Omental fat pad (tissue), 4 donors: ENCODE results near the gene COL8A1. TPM values are rescaled to one million over a fixed set of nuclear protein-coding genes. Genes with fewer than 3 reads are reported as not detected.

Experiments
- ATAC-seq: fragments of 150-250 bp; one replicate; pipeline ENCODE4 v1.9.1; 2016; ENCODE audit warnings: mild to moderate bottlenecking, moderate library complexity; ENCODE audit not compliant: low FRiP score
- DNase-seq: peaks from one replicate; pipeline ENCODE4 v3.0.0-alpha.2; 2019; ENCODE audit warnings: low spot score
- total RNA-seq, 4 donors: library from RNA; depleted of rRNA; stranded (reverse); fragments of >200 nt; gene quantifications; one replicate each; pipeline ENCODE4 v1.1.0, GENCODE V29; 2016
- TF ChIP-seq, protein P1 (sequence below), 3 donors: fragments of 450-650 bp; IDR thresholded peaks; one replicate each; pipeline ENCODE4 v1.5.1; 2016 to 2017; ENCODE audit warnings: antibody characterized with exemption in 3 of 3, mild to moderate bottlenecking in 3 of 3, moderate library complexity in 2 of 3

The COL8A1 gene
- total RNA-seq, 4 donors from 2014 or later: 16.7 to 303 (median 151) TPM

DNA sequence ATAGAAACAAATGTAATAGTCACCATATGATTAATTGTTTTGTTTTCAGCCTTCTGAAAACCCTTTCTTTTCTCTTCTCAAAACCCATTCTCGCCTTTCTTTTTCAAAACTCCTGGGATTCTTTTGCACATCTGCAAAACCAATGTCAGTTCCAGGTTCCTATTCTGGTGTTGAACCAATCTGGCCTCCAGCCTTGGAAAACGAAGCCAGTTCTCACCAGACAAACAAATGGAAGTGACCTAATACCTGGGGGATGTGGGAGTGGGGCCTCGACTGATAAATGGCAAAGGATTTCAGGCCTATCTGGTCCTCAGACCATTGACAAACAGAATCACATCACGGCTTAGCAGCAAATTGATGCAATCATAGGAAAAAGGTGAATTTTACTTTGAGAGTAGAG, 73.0 kb downstream of the COL8A1 start:
- TF ChIP-seq, protein P1, sequence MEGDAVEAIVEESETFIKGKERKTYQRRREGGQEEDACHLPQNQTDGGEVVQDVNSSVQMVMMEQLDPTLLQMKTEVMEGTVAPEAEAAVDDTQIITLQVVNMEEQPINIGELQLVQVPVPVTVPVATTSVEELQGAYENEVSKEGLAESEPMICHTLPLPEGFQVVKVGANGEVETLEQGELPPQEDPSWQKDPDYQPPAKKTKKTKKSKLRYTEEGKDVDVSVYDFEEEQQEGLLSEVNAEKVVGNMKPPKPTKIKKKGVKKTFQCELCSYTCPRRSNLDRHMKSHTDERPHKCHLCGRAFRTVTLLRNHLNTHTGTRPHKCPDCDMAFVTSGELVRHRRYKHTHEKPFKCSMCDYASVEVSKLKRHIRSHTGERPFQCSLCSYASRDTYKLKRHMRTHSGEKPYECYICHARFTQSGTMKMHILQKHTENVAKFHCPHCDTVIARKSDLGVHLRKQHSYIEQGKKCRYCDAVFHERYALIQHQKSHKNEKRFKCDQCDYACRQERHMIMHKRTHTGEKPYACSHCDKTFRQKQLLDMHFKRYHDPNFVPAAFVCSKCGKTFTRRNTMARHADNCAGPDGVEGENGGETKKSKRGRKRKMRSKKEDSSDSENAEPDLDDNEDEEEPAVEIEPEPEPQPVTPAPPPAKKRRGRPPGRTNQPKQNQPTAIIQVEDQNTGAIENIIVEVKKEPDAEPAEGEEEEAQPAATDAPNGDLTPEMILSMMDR (IDR thresholded peaks at IDR 0.05): no peak
- ATAC-seq: no peak
- DNase-seq: no peak

DNA sequence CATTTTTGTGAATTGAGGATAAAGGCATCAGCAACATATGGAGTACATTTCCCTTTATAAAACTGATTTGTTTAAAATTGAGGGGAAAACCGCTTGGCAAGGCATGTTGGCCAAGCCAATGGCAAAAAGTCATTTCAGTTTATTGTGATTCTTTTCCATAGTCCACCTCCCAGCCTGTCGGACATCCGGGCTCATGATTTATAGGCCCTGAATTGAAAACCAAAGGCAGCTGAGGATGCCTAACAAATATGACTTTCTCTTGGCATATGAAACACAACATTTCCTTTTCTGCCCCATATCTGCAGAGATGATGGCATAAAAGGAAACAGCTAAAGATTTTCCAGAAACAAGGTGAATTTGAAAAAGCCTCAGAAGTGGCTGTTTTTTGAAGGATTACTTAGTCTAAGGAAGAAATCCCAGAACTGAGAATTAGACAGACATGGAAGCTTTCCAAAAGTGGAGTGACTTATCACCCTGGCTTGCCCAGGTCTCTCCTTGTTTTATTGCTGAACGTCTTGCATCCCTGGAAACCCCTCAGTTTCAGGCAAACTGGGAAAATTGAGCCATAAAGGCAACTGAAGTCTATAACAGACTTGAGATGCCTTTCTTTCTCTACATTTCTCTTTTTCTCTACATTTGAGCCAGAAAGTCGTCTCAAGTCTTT, 74.0 kb downstream of the COL8A1 start:
- TF ChIP-seq, protein P1 (IDR thresholded peaks at IDR 0.05): no peak
- DNase-seq (no peak), ATAC-seq (no peak)

DNA sequence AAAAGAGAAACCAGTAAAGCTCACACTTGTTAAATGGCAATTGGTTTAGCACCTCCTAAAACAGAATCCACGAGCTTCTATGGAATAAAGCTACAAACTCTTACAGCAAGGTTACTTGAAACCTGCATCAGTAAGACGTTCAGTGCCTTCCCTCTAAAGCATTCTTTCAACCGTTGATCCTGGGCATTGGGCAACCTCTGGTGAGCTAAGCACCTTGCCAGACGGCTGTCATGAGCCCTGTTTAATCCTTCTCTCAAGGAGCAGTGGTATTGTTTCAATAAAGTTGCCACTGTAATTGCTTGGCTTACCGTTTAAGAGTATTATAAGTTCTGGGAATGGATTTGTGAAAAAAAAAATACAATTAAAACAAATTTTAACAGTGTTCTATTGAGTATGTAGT, 75.0 kb downstream of the COL8A1 start:
- TF ChIP-seq, protein P1 (IDR thresholded peaks at IDR 0.05): no peak
- no peak for ATAC-seq
- DNase-seq: no peak

DNA sequence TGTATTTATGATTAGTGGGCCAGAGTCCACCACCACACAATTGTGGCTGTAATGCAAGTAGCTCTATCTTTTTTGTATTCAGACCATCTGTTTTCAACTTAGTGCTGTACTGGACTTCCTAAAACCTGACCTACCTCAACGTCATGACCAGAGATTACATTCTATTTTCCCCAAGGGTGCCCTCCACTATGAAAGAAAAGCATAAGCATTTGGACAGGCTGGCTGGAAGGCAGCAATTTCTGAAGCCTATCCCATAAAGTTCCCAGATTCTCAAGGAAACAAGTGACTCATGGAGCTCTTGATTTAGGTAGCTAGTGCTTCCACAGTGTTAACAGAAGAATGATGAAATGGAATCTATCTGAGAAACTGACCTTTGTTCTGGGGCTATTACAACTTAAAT, 75.8 kb downstream of the COL8A1 start:
- no peak for DNase-seq
- peak; percentile 42 for ATAC-seq
- TF ChIP-seq, protein P1 (IDR thresholded peaks at IDR 0.05): no peak

DNA sequence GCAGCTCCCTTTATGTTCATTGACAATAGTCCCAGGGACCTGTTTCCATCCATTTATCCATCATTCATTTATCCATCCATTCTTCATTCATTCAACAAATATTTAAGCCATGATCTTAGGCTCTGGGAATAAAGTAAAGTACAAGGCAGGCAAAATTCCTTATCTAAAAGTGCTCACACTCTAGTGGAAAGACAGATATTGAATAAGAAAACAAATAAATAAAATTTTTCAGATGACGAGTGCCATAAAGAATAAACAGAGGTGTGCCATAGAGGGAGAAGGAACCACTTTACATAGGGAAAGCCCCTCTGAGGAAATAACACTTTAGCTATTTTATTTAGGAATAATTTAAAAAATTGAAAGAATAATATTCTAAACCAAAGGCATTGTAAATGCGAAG, 76.2 kb downstream of the COL8A1 start:
- TF ChIP-seq, protein P1 (IDR thresholded peaks at IDR 0.05): no peak
- DNase-seq (no peak), ATAC-seq (no peak)

DNA sequence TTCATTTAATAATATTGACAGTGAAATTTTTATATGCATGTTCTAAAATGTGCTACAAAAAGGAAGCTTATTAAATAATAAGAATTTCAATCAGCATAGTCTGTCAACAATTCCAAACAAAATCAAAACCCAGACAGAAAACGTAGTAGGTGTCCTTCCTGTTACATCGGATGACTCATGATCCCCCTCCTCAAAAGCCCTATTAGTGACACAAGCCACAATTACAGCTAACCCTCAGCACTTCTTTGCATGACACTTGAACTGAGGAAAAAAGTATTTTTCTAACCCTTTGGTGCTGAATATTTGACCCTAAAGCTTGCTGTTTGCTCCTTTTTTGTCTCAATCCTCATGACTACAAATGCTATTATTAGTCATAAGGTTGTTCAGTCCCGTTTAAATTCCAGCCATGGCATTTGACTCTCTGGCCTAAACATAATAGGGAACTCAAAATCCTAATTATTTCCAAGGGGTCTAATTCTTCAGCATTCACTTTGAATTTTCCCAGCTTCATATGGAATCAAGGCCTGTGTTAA, 78.1 kb downstream of the COL8A1 start:
- no peak for ATAC-seq
- no peak for DNase-seq
- TF ChIP-seq, protein P1 (IDR thresholded peaks at IDR 0.05): no peak

DNA sequence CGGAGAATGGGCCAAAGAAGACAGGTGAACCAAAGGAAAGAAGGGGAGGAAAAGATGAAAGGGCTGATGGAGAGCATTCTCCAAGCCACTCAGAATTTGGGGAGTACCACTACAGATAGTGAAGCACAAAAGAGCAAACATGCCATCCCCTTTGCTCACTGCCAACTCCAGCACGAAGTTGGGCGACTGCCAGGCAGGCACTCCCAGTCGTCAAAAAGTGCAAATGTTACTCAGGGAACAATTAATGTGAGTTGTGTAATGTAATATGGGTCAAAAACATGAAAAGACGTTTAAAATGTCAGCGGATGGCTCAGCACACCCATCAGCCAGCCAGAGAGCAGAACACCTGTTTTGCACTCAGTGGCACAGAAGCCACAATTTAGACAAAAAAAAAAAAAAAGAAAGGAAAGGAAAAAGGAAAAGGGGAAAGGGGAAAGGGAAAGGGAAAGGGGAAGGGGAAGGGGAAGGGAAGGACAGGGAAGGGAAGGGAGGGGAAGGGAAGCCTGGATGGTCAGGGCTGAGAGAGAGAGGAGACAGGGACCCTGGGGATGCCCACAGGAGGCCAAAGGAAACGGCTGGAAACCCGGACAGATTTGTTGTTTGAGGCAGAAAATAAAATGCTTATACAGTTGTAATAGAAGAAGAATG, 82.7 kb downstream of the COL8A1 start:
- peak; percentile 52 for DNase-seq
- peak; percentile 81 for ATAC-seq
- TF ChIP-seq, protein P1 (IDR thresholded peaks at IDR 0.05): no peak
